ENCODE measurements around the gene PODXL. TPM values are rescaled to one million over a fixed set of nuclear protein-coding genes. Genes with fewer than 3 reads are reported as not detected.

The PODXL gene
- total and polyA plus RNA-seq, 2 experiments from 2014 or later, result 220 to 727 TPM

GRCh38 chr7:131587315-131587923 lies 31.0 kb upstream of the PODXL start (continued):
- TF ChIP-seq, protein P1, sequence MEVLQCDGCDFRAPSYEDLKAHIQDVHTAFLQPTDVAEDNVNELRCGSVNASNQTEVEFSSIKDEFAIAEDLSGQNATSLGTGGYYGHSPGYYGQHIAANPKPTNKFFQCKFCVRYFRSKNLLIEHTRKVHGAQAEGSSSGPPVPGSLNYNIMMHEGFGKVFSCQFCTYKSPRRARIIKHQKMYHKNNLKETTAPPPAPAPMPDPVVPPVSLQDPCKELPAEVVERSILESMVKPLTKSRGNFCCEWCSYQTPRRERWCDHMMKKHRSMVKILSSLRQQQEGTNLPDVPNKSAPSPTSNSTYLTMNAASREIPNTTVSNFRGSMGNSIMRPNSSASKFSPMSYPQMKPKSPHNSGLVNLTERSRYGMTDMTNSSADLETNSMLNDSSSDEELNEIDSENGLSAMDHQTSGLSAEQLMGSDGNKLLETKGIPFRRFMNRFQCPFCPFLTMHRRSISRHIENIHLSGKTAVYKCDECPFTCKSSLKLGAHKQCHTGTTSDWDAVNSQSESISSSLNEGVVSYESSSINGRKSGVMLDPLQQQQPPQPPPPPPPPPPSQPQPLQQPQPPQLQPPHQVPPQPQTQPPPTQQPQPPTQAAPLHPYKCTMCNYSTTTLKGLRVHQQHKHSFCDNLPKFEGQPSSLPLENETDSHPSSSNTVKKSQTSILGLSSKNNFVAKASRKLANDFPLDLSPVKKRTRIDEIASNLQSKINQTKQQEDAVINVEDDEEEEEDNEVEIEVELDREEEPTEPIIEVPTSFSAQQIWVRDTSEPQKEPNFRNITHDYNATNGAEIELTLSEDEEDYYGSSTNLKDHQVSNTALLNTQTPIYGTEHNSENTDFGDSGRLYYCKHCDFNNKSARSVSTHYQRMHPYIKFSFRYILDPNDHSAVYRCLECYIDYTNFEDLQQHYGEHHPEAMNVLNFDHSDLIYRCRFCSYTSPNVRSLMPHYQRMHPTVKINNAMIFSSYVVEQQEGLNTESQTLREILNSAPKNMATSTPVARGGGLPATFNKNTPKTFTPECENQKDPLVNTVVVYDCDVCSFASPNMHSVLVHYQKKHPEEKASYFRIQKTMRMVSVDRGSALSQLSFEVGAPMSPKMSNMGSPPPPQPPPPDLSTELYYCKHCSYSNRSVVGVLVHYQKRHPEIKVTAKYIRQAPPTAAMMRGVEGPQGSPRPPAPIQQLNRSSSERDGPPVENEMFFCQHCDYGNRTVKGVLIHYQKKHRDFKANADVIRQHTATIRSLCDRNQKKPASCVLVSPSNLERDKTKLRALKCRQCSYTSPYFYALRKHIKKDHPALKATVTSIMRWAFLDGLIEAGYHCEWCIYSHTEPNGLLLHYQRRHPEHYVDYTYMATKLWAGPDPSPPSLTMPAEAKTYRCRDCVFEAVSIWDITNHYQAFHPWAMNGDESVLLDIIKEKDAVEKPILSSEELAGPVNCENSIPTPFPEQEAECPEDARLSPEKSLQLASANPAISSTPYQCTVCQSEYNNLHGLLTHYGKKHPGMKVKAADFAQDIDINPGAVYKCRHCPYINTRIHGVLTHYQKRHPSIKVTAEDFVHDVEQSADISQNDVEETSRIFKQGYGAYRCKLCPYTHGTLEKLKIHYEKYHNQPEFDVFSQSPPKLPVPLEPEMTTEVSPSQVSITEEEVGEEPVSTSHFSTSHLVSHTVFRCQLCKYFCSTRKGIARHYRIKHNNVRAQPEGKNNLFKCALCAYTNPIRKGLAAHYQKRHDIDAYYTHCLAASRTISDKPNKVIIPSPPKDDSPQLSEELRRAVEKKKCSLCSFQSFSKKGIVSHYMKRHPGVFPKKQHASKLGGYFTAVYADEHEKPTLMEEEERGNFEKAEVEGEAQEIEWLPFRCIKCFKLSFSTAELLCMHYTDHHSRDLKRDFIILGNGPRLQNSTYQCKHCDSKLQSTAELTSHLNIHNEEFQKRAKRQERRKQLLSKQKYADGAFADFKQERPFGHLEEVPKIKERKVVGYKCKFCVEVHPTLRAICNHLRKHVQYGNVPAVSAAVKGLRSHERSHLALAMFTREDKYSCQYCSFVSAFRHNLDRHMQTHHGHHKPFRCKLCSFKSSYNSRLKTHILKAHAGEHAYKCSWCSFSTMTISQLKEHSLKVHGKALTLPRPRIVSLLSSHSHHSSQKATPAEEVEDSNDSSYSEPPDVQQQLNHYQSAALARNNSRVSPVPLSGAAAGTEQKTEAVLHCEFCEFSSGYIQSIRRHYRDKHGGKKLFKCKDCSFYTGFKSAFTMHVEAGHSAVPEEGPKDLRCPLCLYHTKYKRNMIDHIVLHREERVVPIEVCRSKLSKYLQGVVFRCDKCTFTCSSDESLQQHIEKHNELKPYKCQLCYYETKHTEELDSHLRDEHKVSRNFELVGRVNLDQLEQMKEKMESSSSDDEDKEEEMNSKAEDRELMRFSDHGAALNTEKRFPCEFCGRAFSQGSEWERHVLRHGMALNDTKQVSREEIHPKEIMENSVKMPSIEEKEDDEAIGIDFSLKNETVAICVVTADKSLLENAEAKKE (CRISPR knock-in tag; IDR thresholded peaks at IDR 0.05), result no peak
- TF ChIP-seq NANOG (IDR thresholded peaks at IDR 0.05; ENCODE audit: borderline replicate concordance) (no peak), ZNF331 (CRISPR knock-in tag; IDR thresholded peaks at IDR 0.05; ENCODE audit: low read depth) (no peak), POLR2AphosphoS5 (IDR thresholded peaks at IDR 0.05; ENCODE audit: low read depth) (no peak), ZNF114 (CRISPR knock-in tag; IDR thresholded peaks at IDR 0.05) (no peak), CREB1 (CRISPR knock-in tag; IDR thresholded peaks at IDR 0.05; ENCODE audit: low read depth) (no peak), REST (IDR thresholded peaks at IDR 0.05; ENCODE audit: unreplicated experiment) (no peak)
